ENCODE results near the gene ZNF491. TPM values are rescaled to one million over a fixed set of nuclear protein-coding genes. Genes with fewer than 3 reads are reported as not detected.
"Not testable (repeated sequence)": the region's sequence is repeated elsewhere in the genome, so short reads cannot be mapped to it uniquely, and the experiment has no call there.

ZNF491 gene
- 1 to 10 TPM; 2.7 to 3.5 TPM for total RNA-seq
- long read RNA-seq = 0 reads

GRCh38 chr19:11798391-11799330, at the start of gene ZNF491:
ZNF491 (plus strand) TSS chr19:11798523; CDS start chr19:11805954, 7,431 bp downstream.
- intact Hi-C loops (cut with DNase I, micrococcal nuclease) = loop anchor here in 1 of 2 donors (5.0 kb wide), 1 partner anchor 189 kb away; no protein-coding TSS in a partner anchor
- peak; percentile 95 for ATAC-seq
- DNase-seq = peak; percentile 95 to 96

DNA sequence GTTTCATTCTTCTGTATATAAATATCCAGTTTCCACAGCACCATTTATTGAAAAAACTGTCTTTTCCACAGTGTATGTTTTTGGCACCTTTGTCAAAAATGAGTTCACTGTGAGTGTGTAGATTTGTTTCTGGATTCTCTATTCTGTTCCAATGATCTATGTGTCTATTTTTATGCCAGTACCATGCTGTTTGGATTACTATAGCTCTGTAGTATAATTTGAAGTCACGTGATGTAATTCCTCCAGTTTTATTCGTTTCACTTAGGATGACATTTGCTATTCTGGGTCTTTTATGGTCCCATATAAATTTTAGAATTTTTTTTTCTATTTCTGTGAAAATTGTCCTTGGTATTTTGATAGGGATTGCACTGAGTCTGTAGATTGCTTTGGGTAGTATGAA, 48.6 kb upstream of the ZNF491 start:
- no peak for DNase-seq
- no peak for ATAC-seq
- intact Hi-C loops (cut with DNase I, micrococcal nuclease) = no loop called here

- DNase-seq (no peak), ATAC-seq (no peak)
- intact Hi-C loops (cut with DNase I, micrococcal nuclease) = no loop called here
Observed at GRCh38 chr19:11752244-11752736, 46.0 kb upstream of the ZNF491 start.

GRCh38 chr19:11754663-11755062, 43.7 kb upstream of the ZNF491 start:
- DNase-seq (no peak), ATAC-seq (no peak)
- intact Hi-C loops (cut with DNase I, micrococcal nuclease) = no loop called here

DNA sequence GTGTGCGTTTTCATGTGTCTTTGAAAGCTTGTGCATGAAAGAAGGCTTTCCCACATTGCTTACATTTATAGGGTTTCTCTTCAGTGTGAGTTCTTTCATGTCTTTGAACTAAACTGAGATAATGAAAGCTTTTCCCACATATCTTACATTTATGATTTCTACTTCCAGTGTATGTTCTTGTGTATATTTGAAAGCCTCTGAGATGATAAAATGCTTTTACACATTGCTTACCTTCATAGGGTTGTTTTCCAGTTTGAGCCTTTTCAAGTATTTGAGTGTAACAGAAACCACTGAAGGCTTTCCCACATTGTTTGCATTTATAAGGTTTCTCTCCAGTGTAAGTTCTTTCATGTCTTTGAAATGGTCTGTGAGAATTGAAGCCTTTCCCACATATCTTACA, 41.4 kb upstream of the ZNF491 start:
- intact Hi-C loops (cut with DNase I, micrococcal nuclease) = no loop called here
- DNase-seq (no peak), ATAC-seq (no peak)

DNA sequence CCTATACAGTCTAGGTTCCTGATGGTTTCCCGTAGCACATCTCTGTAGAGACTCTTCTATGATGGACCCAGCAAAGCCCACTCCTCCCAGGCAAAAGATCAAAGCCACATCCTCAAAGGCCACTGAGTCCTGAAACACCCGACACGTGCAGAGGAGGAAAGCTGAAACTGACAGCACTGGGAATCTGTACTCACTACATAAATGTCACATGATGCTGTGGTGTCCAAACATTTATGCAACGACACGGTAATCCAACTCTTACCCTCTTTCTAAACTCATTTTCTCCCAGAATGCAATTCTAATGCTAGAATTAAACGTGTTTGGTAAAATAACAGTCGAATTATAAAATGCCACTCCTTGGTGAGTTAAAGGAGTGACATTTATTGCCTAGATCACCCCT, 38.5 kb upstream of the ZNF491 start:
- intact Hi-C loops (cut with DNase I, micrococcal nuclease) = no loop called here
- no peak for DNase-seq

GRCh38 chr19:11763117-11763516, 35.2 kb upstream of the ZNF491 start:
- intact Hi-C loops (cut with DNase I, micrococcal nuclease) = no loop called here

More for the DNA sequence above, 38.5 kb upstream of the ZNF491 start:
- ATAC-seq = no peak

DNA sequence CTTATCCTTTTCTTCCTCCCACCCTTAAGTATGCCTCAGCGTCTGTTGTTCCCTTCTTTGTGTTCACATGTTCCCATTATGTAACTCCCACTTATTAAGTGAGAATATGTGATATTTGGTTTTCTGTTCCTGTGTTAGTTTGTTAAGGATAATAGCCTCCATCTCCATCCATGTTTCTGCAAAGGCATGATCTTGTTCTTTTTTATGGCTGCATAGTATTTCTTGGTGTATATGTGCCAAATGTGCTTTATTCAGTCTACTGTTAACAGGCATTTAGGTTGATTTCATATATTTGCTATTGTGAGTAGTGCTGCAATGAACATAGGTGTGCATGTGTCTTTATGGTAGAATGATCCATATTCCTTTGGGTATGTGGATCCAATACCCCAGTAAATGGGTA, 34.7 kb upstream of the ZNF491 start:
- ATAC-seq = no peak
- DNase-seq = no peak
- intact Hi-C loops (cut with DNase I, micrococcal nuclease) = no loop called here

More at GRCh38 chr19:11763117-11763516, 35.2 kb upstream of the ZNF491 start:
- DNase-seq (no peak), ATAC-seq (no peak)

DNA sequence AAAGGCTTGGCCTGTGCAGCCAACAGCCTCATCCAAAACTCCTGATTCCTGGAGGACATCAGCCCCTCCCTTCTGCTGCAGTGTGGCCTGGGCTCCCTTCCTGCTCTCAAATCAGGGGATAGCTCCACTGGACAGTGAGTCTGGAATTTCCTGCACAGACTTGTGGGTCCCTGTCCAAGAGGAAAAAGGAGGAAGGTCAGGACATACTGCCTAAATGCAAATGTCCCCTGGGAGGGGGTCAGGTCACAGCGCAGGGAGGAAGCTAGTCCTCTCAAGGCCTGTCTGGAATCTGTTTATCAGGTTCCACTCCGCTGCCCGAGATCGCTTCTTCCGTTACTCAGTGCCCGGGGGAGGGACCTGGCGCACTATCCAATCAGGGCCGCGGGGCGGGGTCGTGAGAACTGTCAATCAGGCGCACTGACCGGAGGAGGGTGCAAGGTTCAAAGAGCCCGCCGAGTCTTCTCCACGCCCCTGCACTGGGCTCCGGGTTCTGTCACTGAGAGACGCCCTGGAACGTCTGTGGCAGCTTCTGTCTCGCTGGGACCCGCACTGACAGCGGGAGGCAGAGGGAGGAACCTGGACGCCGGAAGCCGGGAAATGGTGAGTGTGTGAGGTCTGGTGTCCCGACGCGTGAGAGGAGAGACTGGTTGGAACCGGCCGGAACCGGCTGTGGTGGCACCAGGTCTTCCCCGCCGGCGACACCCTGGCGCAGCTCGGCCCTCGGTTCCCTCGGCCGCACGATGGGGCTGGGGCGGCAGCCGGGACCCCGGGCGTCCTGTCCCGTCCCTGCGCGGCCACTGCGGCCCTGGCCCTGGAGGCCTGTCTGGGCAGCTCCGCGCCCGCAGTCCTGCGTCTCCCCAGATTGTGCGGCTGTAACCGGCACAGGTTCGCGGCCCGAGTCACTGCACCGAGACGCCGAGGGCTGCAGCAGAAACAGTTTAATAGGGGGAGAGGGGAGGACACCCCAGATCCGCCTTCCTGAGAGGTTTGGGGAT, 31.4 kb upstream of the ZNF491 start, which contains the start of gene ZNF441:
Gene ZNF441, plus strand, starts transcription at position 404 of the 995 bp plus-strand sequence. Its CDS starts 194 bp downstream, at position 598.
- ATAC-seq = peak; percentile 96
- intact Hi-C loops (cut with DNase I, micrococcal nuclease) = no loop called here
- DNase-seq = peak; percentile 98 to 100

DNA sequence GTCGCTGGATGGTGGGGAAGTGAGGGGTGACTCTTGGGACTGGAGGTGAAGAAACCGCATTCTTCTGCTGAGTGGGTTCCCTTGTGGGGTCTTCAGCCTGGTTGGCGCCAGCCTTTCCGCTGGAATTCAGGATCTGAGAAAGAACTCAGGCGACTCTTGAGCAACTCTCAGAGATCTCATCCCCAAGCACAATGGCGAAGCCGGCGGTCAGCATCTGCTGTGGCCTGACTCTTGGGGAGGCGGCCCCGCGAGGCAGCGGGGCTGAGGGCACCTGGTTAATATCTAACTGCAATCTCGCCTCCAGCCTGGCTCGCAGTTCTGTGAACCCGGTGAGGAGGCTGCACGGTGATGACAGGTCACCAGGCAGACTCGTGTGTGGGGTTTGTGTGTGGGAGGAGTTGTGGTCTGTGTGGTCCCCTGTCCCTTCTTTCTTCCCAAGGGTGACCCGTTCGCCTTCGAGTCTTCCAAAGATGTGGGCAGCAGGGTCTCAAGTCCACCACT, 30.6 kb upstream of the ZNF491 start:
- DNase-seq (peak; percentile 60 to 69), ATAC-seq (peak; percentile 67)
- intact Hi-C loops (cut with DNase I, micrococcal nuclease) = no loop called here

DNA sequence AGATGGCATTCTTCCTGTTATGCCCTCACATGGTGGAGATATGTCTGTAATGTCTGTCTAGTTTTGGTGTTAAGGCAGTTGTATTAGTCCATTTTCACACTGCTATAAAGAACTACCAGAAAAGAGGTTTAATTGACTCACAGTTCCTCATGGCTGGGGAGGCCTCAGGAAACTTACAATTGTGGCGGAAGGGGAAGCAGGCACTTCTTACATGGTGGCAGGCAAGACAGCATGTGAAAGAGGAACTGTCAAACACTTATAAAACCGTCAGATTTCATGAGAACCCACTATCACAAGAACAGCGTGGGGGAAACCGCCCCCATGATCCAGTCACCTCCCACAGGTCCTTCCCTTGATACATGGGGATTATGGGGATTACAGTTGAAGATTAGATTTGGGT, 28.3 kb upstream of the ZNF491 start:
- no peak for ATAC-seq
- no peak for DNase-seq
- intact Hi-C loops (cut with DNase I, micrococcal nuclease) = no loop called here

DNA sequence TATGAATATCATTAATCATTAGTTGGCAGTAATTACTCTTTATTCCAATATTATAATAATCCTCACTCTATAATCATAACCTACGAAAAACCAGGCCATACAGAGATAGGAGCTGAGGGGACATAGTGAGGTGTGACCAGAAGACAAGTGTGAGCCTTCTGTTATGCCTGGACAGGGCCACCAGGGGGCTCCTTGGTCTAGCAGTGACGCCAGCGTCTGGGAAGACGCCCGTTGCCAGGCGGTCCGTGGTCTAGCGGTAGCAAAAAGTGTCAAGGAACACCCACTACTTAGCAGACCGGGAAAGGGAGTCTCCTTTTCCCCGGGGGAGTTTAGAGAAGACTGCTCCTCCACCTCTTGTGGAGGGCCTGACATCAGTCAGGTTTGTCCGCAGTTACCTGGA, 26.8 kb upstream of the ZNF491 start:
- DNase-seq; ATAC-seq; intact Hi-C loops (cut with DNase I, micrococcal nuclease): not testable (repeated sequence)

DNA sequence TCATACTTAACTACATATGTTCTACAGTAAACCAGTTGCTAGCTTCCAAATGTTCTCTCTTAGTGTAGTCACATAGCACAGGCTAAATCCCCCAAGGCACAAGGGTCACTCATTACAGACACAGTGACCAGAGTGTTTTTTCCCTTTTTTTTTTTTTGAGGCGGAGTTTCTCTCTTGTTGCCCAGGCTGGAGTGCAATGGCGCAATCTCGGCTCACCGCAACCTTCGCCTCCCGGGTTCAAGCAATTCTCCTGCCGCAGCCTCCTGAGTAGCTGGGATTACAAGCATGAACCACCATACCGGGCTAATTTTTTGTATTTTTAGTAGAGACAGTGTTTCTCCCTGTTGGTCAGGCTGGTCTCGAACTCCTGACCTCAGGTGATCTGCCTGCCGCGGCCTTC, 21.7 kb upstream of the ZNF491 start:
- intact Hi-C loops (cut with DNase I, micrococcal nuclease); ATAC-seq; DNase-seq: not testable (repeated sequence)

DNA sequence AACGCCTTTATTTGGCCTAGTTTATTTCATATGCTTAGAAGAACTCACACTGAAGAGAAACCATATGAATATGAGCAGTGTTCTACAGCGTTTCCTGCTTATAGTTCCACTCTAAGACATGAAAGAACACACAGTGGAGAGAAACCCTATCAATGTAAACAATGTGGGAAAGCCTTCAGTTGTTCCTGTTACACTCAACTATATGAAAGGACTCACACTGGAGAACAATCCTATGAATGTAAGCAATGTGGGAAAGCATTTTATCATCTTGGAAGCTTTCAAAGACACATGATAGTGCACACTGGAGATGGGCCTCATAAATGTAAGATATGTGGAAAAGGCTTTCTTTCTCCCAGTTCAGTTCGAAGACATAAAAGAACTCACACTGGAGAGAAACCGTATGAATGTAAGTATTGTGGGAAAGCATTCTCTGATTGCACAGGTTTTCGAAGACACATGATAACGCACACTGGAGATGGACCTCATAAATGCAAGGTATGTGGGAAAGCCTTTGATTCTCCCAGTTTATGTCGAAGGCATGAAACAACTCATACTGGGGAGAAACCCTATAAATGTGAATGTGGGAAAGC, 17.8 kb upstream of the ZNF491 start:
- DNase-seq (no peak), ATAC-seq (no peak)
- intact Hi-C loops (cut with DNase I, micrococcal nuclease) = no loop called here

DNA sequence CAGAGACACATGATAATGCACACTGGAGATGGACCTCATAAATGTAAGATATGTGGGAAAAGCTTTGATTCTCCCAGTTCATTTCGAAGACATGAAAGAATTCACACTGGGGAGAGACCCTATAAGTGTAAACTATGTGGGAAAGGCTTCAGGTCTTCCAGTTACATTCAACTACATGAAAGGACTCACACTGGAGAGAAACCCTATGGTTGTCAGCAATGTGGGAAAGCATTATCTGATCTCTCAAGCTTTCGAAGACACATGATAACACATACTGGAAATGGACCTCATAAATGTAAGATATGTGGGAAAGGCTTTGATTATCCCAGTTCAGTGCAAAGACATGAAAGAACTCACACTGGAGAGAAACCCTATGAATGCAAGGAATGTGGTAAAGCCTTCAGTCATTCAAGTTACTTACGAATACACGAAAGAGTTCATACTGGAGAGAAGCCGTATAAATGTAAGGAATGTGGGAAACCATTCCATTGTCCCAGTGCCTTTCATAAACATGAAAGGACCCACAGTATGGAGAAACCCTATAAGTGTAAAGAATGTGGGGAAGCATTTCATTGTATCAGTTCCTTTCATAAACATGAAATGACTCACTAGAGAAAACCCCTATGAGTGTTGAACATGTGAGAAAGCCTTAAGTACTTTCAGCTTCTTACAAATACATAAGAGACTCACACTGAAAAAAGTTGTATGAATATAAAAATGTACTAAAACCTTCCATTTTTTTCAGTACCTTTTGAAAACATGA, 16.8 kb upstream of the ZNF491 start:
- intact Hi-C loops (cut with DNase I, micrococcal nuclease) = no loop called here
- no peak for ATAC-seq
- no peak for DNase-seq

DNA sequence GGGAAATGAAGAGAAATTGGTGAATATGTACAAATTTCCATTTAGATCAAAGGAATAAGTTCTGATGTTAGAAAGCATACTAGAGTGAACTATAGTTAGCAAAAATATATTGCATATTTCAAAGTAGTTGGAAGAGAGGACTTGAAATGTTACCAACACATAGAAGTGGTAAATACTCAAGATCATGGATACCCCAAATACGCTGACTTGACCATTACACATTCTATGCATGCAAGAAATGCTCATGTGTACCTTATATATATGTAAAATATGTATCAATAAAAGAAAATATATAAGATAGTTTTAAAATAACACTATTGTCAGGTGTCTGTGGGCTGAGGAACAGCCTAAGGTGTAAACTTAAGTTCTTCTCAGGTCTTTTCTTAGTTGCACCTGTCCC, 14.6 kb upstream of the ZNF491 start:
- intact Hi-C loops (cut with DNase I, micrococcal nuclease) = no loop called here
- ATAC-seq = no peak
- DNase-seq = no peak

DNA sequence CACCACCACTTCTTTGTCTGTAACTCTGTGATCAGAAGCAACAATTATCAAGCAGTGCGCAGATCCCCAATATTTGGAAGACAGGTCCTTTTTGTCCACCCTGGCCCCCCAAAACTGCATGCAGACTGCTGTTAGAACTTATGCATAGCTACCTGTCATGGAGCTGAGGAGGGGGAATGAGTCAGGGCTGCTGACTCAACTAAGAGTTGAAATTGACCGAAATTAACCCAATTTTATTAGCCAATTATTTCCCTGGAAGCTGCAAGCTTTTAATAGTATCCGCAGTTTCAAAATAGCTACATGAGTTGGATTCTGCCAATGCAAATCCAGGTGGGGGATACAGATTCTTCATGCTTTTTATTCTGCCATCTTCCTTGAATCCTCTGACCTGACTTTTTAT, 14.0 kb upstream of the ZNF491 start:
- ATAC-seq = no peak
- intact Hi-C loops (cut with DNase I, micrococcal nuclease) = no loop called here
- no peak for DNase-seq

GRCh38 chr19:11787536-11787935, 10.8 kb upstream of the ZNF491 start:
- intact Hi-C loops (cut with DNase I, micrococcal nuclease) = no loop called here
- DNase-seq (no peak), ATAC-seq (no peak)
